Keratinocyte (primary cell): ENCODE data around the gene HK1. TPM values are rescaled to one million over a fixed set of nuclear protein-coding genes. Genes with fewer than 3 reads are reported as not detected.

ENCODE experiments used
- DNase-seq: peaks from one replicate; pipeline ENCODE4 v3.0.0-alpha.2; 2011; ENCODE audit warnings: low read depth, missing footprints, low spot score
- FAIRE-seq: peaks from 2 replicates; lab custom pipeline; 2011; peaks lifted over from hg19 to GRCh38; lab: Jason Lieb, UNC
- H2AFZ ChIP-seq: 2 replicates; pipeline ENCODE4 v1.6.0; 2012; ENCODE audit warnings: low read length, control low read depth, inconsistent platforms; ENCODE audit not compliant: control insufficient read depth
- H3K27ac ChIP-seq: 2 replicates; pipeline ENCODE4 v1.5.1; 2011; ENCODE audit warnings: low read length; ENCODE audit not compliant: control insufficient read depth, insufficient read depth
- H3K27me3 ChIP-seq: 3 replicates; pipeline ENCODE4 v1.6.0; 2011; ENCODE audit warnings: low read length; ENCODE audit not compliant: control insufficient read depth, insufficient read depth; ENCODE audit errors: extremely low read depth
- H3K36me3 ChIP-seq, 2 experiments: 2 replicates in 1 of 2; 3 replicates in 1 of 2; pipeline ENCODE4 v1.5.1; 2011; ENCODE audit warnings: low read length in 2 of 2, mild to moderate bottlenecking in 1 of 2; ENCODE audit not compliant: control insufficient read depth in 2 of 2, insufficient read depth in 2 of 2; ENCODE audit errors: extremely low read depth in 1 of 2
- H3K4me1 ChIP-seq: 3 replicates; pipeline ENCODE4 v1.5.1; 2011; ENCODE audit warnings: low read length; ENCODE audit not compliant: control insufficient read depth, insufficient read depth; ENCODE audit errors: extremely low read depth
- H3K4me2 ChIP-seq: 3 replicates; pipeline ENCODE4 v1.6.0; 2011; ENCODE audit warnings: low read depth, low read length; ENCODE audit not compliant: control insufficient read depth, insufficient read depth; ENCODE audit errors: extremely low read depth
- H3K4me3 ChIP-seq, 3 experiments: fragments of 200-600 bp in 1 of 3; sonication (generic) in 1 of 3; 2 replicates in 2 of 3; 3 replicates in 1 of 3; pipeline ENCODE4 v1.5.1; 2011 to 2016; ENCODE audit warnings: low read length in 3 of 3, mild to moderate bottlenecking in 3 of 3, control low read depth in 2 of 3, inconsistent platforms in 1 of 3, low read depth in 1 of 3, mixed read lengths in 1 of 3, mixed run types in 1 of 3, moderate library complexity in 1 of 3; ENCODE audit not compliant: control insufficient read depth in 2 of 3, insufficient read depth in 2 of 3; ENCODE audit errors: extremely low read depth in 1 of 3
- H3K79me2 ChIP-seq: 2 replicates; pipeline ENCODE4 v1.6.0; 2012; ENCODE audit warnings: low read length; ENCODE audit not compliant: control insufficient read depth, insufficient read depth
- H3K9ac ChIP-seq: 3 replicates; pipeline ENCODE4 v1.6.0; 2011; ENCODE audit warnings: low read length; ENCODE audit not compliant: control insufficient read depth, insufficient read depth; ENCODE audit errors: extremely low read depth
- H3K9me1 ChIP-seq: 3 replicates; pipeline ENCODE4 v1.6.0; 2011; ENCODE audit warnings: low read length; ENCODE audit not compliant: control insufficient read depth, insufficient read depth; ENCODE audit errors: extremely low read depth
- H3K9me3 ChIP-seq: 2 replicates; pipeline ENCODE4 v1.5.1; 2012; ENCODE audit warnings: low read depth, low read length; ENCODE audit not compliant: control insufficient read depth
- H4K20me1 ChIP-seq: 3 replicates; pipeline ENCODE4 v1.6.0; 2011; ENCODE audit warnings: low read length; ENCODE audit not compliant: control insufficient read depth, insufficient read depth; ENCODE audit errors: extremely low read depth
- CTCF ChIP-seq, 3 experiments: IDR thresholded peaks in 1 of 3; conservative IDR thresholded peaks in 1 of 3; optimal IDR thresholded peaks in 1 of 3; 2 replicates in 2 of 3; 3 replicates in 1 of 3; pipeline versions ENCODE3 to v1.5.1; 2011; ENCODE audit warnings: low read length in 3 of 3, mild to moderate bottlenecking in 3 of 3, moderate library complexity in 2 of 3, control low read depth in 1 of 3, inconsistent platforms in 1 of 3; ENCODE audit not compliant: insufficient read depth in 2 of 3; ENCODE audit errors: extremely low read depth in 1 of 3
- EZH2 ChIP-seq: IDR thresholded peaks from one replicate; pipeline ENCODE4 v1.6.1; 2012; ENCODE audit warnings: inconsistent platforms, mild to moderate bottlenecking, low read length, moderate library complexity
- dilution Hi-C: fragments of 300-500 bp; cut with MboI; formaldehyde crosslinking; loops from one replicate; pipeline ENCODE4 v1.7.0; 2020; ENCODE audit warnings: low sequenced_read_pairs; ENCODE audit not compliant: extremely low pct_ligation_motif_present
- polyA plus RNA-seq, 5 experiments: library from polyadenylated mRNA; depleted of rRNA in 3 of 5; stranded (reverse) in 3 of 5; stranded (forward) in 1 of 5; unstranded in 1 of 5; fragments of >200 nt; gene quantifications; 1 replicate in 1 of 5; 2 replicates in 3 of 5; 3 replicates in 1 of 5; pipeline versions ENCODE4 v1.2.1 to v1.2.3, GENCODE V29; 2011 to 2012; ENCODE audit warnings: missing spikeins in 2 of 5, low read depth in 1 of 5, low replicate concordance in 1 of 5

Gene HK1
- polyA plus RNA-seq, 1 donor (not counting 4 experiments of a cell fraction or from before 2014, with no cell fraction given), result 106 TPM

GRCh38 chr10:69343905-69344304 lies 65.6 kb downstream of the HK1 start:
- no peaks in the 10 kb centered on the region for H4K20me1 ChIP-seq
- no peak for DNase-seq
- H3K79me2 ChIP-seq, result peaks cover 59% of the 10 kb centered on the region
- no peak overlapping the region for H3K4me3 ChIP-seq
- no peak for FAIRE-seq
- no peaks in the 10 kb centered on the region for H3K27me3 ChIP-seq
- no peaks in the 10 kb centered on the region for H3K9me3 ChIP-seq
- peaks cover 15% of the 10 kb centered on the region in 2 experiments for H3K36me3 ChIP-seq
- no peak overlapping the region for H3K27ac ChIP-seq
- peaks cover 50% of the 10 kb centered on the region for H3K4me1 ChIP-seq
- H2AFZ ChIP-seq, result no peak overlapping the region
- dilution Hi-C loops, result no loop called here
- H3K9me1 ChIP-seq, result peaks cover 2% of the 10 kb centered on the region
- no peak overlapping the region for H3K4me2 ChIP-seq
- TF ChIP-seq EZH2, result no peak
- TF ChIP-seq CTCF (optimal IDR thresholded peaks at IDR 0.05 in 1 of 3, IDR thresholded peaks at IDR 0.05 in 1 of 3, conservative IDR thresholded peaks at IDR 0.05 in 1 of 3; ENCODE audit: extremely low read depth in 1 of 3, insufficient read depth in 2 of 3, low read length in 3 of 3), result no peak
- H3K9ac ChIP-seq, result no peak overlapping the region

GRCh38 chr10:69344591-69345252 lies 66.4 kb downstream of the HK1 start:
- Histone ChIP-seq H3K4me2 (no peak overlapping the region), H3K79me2 (peaks cover 51% of the 10 kb centered on the region), H2AFZ (no peak overlapping the region), H3K9ac (no peak overlapping the region), H4K20me1 (no peaks in the 10 kb centered on the region), H3K36me3 (peaks cover 15% of the 10 kb centered on the region in 2 experiments), H3K4me1 (peaks cover 48% of the 10 kb centered on the region), H3K27ac (no peak overlapping the region), H3K4me3 (no peak overlapping the region), H3K9me3 (no peaks in the 10 kb centered on the region), H3K9me1 (peaks cover 2% of the 10 kb centered on the region), H3K27me3 (no peaks in the 10 kb centered on the region)
- FAIRE-seq (no peak), DNase-seq (no peak)
- dilution Hi-C loops, result no loop called here
- TF ChIP-seq EZH2 (no peak), CTCF (optimal IDR thresholded peaks at IDR 0.05 in 1 of 3, IDR thresholded peaks at IDR 0.05 in 1 of 3, conservative IDR thresholded peaks at IDR 0.05 in 1 of 3; ENCODE audit: extremely low read depth in 1 of 3, insufficient read depth in 2 of 3, low read length in 3 of 3) (peak in 1 of 3 experiments; percentile 12)
